ENCODE data around the gene ZBTB20.

Gene ZBTB20

GRCh38 chr3:115019900-115020299 is 127.2 kb downstream of the ZBTB20 start:
- DNase-seq (ENCODE audit: low read depth), result no peak

DNA sequence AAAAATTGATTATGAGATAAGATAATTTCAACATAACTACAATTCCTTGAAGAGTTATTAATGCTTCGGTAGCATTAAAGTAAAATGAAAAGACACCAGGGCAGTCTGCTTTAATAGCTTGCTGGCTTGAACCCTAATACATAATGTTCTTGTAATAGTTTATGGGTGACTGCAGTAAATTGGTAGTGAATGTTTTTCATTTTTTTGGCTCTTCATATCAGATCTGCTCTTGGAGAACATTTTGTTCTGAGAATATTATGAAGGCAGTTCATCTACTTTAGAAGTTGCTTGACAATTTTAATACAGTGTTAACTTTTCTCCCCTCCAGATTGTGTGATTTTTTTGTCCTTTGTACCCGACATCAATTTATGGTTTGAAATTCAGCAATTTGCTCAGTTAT is 128.4 kb downstream of the ZBTB20 start:
- no peak for DNase-seq (ENCODE audit: low read depth)

DNA sequence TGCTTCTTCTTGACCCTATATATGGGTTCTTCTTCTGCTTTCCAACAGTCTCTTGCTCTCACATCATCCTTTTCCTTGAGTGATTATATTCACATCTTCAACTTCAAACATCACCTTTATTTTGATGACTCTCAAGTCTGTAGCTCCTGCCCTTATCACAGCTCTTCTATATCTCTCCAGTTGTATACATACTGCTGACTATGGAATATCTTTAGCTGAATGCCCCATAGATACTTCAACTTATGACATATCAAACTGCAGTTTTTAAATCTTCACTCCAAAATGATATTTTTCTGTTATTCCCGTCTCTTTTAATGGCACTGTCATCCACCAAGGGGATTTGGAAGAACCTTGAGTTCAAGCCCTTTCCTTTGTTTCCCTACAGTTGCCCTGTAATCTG is 139.1 kb downstream of the ZBTB20 start:
- no peak for DNase-seq (ENCODE audit: low read depth)

DNA sequence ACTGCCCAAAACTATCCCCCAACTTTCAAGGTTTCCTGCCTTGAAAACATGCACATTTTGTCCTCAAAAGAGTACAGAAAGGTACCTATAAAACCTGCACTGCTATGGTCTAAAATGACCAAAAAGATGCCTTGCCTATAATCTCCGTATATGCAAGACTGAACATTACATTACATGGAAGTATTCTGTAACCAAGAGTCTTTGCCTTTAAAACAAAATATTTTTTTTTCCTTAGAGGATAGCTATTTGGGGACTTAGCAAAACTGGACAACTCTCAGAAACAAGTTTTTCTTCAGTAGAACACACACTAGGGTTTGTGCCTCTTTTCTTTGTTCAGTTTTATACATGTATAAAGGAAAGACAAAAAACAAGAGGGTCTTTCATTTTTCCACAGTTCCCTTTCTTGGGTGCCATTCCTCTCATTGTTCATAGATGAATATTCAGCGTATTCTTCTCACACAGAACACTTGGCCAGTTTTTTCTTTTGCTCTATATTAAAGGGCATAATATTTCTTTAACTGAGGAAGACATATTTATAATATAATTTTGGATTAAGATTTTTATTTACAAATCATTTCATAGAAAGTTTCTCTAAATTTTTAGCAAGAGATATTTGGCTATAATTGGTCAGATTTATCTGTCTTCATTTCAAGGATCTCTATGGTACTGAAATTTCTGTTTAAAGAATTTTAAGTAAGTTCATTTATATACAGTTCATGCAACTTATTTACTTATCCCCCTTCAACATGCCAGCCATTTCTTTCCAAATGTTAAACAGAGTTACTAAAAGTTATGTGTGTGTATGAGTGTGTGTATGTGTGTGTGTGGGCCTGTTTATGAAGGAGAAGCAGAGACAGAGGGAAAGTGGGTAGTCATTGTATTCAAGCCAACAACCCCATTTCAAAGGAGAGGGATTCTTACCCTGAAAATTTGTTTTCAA is 142.6 kb downstream of the ZBTB20 start:
- DNase-seq (ENCODE audit: low read depth), result no peak

- DNase-seq (ENCODE audit: low read depth), result no peak
These were observed 148.0 kb downstream of the ZBTB20 start for GRCh38 chr3:114998971-114999579.

DNA sequence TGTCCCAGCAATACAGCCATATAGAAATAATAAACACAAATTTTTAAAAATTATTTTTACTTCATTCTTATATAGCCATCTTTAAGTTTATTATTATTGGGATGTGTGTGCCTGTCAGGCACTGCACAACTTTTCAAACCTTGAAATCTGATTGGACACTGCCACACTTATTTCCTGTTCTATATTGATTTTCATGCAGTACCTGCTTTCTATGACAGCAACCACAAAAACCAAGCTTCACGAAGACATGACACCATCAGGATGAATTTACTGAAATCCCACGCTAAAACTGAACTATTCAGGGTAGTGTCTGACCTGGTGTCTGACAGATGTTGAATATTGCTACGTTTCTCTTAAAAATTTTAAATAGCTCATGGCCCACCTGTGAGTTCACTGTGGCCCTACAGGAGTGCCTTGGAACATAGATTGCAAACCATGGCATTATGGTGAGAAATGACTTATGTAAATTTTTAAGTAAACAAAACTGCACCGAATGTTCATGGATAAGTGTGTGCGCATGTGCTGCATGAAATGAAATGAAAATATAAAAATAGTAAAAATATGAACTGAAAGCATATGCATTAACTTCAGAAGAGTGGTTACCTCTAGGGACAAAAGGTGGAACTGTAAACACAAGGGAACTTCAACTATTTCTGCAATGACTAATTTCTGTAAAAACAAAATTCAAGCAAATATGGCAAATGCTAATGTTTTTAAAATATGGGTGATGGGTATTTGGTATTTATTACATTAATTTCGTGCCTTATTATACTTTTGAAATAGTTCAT is 152.3 kb downstream of the ZBTB20 start:
- no peak for DNase-seq (ENCODE audit: low read depth)

GRCh38 chr3:114985776-114986175 is 161.3 kb downstream of the ZBTB20 start:
- no peak for DNase-seq (ENCODE audit: low read depth)

DNA sequence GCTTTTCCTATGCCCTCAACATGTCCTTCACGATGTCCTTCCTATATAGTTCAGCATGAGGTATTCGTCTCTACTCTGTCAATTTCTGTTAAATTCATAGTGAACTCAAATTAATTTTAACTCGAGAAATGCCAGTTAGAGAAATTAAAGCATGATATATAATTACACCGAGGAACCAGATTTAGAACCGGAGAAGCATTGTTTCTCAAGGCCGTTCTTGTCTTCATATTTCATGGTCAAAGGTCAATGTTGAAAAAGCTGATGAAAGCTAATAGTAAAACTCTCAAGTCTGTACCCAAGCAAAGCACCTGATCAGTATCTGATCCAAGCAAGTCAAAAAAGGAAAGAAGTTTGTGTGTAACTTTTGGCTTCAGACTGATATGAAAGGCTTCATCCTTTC is 163.8 kb downstream of the ZBTB20 start:
- no peak for DNase-seq (ENCODE audit: low read depth)

DNA sequence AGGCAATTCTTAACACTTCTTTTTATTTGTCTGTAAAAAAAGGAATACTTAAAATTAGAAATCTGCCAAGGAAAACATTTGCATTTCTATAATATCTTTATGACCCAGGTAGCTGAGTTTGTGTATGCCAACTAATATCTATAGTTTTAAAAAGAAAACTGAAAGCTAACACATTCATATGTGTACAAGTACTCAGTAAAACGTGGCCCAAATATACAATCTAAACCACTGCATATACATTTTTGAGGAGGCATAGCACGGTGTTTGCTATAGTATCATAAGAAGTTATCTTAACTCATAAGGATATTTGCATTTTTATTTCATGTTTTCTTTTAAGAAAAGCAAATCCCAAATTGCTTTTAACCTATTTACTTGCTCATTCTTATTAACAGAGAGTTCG is 172.7 kb downstream of the ZBTB20 start:
- no peak for DNase-seq (ENCODE audit: low read depth)

DNA sequence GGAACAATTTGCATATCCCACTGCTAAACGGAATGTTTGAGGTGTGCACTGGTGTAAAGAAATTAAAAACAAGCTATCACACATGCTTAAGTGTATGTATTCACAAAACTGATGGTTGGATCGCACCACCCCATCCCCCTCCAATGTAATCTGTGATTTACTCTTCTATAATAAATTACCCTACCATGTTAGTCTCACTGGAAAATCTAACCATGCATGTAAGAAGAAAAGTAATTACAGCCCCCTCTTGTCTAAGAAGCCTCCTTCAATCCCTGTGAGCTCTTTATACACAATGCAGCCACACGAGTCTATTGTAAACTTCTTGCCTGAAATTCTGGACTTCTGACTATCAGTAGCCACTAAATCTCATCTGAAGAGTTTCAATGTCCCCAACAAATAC is 173.6 kb downstream of the ZBTB20 start:
- DNase-seq (ENCODE audit: low read depth), result no peak

DNA sequence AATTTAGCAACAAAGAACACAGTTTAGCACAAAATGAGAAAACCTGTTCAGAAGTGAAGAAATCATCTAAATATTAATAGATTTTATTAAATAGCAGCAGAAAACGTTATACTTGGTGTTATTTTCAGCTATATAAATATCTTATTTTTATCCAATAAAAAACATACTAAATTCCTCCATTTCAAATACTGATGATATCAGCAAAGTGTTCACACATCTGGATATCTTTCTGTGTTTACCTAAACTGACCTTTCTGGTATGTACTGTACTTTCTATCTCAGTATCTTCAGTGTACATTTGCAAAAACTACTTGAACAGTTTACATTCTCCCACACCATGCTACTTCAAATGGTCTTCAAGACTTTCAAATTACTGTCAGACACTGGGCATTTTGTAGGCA is 179.9 kb downstream of the ZBTB20 start:
- DNase-seq (ENCODE audit: low read depth), result no peak

DNA sequence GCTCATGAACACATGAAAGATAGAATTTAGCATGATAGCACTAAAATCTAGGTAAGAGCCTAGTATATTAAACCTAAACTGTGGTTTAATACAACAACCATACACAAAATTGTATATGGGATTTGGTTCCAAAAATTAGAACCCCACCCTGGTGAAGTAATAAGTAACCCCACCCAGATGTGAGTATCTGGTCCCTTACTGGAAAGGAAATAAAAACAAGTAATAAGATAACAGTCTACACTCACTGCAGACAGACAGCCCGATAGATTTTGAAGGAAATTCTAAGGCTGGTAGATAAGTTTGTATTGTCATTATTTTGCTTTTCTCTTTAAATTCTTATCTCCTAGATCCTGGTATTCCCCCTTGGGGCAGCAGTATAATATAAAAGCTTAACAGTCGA is 184.9 kb downstream of the ZBTB20 start:
- no peak for DNase-seq (ENCODE audit: low read depth)

- DNase-seq (ENCODE audit: low read depth), result no peak
These were observed 188.2 kb downstream of the ZBTB20 start for GRCh38 chr3:114958930-114959329.

DNA sequence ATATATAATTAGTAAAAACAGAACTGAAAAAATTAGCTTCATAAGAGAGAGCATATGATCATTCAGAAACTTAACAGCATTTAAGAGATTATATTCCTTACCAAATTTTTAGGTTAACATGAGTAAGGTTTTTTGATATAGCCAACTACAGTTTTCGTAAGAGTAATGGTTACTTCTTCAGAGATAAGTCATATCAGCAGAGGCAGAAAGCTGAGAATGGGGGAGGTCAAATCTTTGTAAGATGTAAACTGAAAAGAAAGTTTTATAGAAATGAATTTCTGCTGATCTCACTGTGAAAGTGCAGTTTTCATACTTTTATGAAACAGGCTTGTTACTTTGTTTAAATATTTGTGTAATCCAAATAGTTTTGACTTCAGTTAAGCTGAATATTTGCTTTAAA is 193.3 kb downstream of the ZBTB20 start:
- no peak for DNase-seq (ENCODE audit: low read depth)

DNA sequence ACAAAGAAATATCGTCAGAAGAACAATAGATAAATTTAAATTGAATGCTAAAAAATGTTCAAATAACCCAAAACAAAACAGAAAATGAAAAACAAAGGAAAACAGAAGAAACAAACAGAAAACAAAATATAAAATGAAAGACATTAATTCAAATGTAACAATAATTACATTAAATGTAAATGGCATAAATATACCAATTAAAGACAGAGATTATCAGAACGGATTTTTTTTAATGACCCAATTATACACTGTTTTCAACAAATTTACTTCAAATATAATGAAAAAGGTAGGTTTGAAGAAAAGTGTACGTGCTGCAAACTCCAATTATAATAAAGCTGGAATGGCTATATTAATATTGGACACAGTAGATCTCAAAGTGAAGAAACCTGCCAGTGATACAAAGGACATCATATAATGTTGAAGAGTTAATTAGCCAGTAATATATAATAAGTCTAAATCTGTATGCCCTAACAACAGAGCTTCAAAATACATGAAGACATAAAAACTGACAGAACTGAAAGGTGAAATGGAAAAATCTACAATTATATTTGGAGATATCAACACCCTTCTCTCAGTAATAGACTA is 193.8 kb downstream of the ZBTB20 start:
- DNase-seq (ENCODE audit: low read depth), result no peak

GRCh38 chr3:114942773-114943172 is 204.3 kb downstream of the ZBTB20 start:
- DNase-seq (ENCODE audit: low read depth), result no peak

DNA sequence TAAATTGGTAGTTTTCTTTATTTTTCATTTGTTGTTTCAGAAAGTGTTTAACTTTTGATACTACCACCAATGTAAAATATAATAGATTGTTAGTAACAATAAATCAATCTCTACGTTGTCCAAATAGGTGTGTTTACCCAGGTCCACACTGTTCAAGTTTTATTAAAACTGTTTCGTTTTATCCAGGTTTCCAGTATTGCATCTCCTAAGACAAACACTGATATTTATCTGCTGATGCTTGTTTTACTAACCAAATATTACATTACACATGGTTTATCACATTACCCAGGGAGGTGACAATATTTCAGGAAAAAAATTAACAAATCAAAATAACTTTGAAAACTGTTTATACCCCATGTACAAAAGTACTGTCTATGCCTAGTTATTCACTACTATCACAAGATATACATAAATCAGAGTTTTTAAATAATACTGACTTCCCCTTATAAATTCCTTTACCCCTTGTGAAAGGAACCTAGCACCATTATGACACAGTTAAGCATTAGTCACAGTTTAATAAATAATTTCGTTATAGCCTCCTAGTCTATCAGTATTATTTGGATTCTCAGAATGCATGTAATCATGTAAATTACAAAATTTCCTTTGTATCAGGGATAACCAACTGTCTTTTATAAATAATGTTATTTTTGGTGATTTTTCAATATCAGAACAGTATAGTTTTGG is 205.3 kb downstream of the ZBTB20 start:
- no peak for DNase-seq (ENCODE audit: low read depth)

DNA sequence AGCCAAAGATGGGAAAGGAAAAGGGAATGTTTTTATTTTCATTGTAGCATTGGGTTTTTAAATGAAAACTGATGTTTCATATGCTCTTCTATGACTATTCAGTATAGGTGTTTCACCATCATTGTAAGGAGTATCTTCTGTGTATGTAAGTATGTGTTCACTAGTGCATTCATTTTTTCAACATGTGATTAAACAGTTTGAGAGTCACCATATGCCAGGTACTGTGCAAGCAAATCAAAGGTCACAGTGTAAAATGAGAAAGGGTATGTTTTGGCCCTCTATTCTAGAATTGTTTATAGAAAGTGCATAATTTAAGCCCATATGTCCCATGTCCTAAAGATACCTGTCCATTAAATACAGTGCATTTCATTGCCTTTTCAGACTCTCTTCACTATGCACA is 207.2 kb downstream of the ZBTB20 start:
- DNase-seq (ENCODE audit: low read depth), result no peak

DNA sequence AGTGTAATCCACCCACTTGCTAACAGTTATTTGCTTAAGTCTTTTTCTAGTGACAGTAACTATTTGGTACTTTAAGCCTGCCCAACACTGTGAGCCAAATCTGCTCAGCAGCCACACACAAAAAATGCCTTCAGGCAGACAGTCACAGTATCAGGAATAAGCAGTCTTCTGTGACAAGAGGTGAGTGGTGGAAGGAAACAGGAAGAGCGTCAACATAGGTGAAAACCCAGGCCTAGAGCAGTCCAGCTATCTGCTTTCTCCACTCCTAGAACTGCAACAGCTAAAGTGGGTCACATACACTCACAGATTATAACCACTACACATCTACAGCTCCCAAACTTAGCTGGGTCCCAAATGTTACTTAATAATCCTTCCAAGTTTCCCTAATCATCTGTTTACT is 213.7 kb downstream of the ZBTB20 start:
- no peak for DNase-seq (ENCODE audit: low read depth)

- no peak for DNase-seq (ENCODE audit: low read depth)
These were observed 216.9 kb downstream of the ZBTB20 start for GRCh38 chr3:114929971-114930732.

DNA sequence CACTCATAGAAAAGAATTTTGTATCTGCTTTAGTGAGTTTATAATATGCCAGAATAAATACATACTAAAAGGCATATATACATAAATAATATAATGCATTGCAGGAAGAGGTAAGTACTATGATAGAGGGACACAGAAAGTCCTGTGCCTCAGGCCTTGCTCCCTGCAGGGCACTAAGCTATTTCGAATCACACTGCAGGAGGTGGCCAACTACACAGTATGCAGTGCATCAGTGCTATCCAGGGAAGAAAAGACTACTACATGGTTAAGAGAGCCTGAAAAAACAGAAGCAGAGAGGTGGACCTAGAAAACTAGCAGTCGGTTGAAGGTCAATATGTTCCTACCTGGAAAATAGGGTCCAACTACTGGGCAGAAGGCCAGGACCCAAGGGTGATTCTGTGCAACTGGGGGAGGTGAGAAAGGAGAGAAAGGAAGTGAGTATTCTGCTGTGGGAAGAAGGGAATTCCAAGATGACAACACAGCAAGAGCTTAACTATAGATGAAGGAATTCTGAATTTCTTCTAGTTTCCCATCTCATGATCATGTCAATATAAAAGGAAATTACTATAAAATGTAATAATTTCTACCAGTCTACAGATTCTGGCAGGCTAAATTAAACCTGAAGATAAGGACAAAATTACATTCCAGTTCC is 218.0 kb downstream of the ZBTB20 start:
- no peak for DNase-seq (ENCODE audit: low read depth)

Data from T-helper 22 cell (primary cell).